Stomach (tissue), 4 donors: Measurements from ENCODE around the gene RASIP1.
"Not testable (repeated sequence)": the region's sequence is repeated elsewhere in the genome, so short reads cannot be mapped to it uniquely, and the experiment has no call there.

ENCODE experiments used
- POLR2A ChIP-seq, 4 donors: fragments of 450-650 bp; IDR thresholded peaks; one replicate each; pipeline ENCODE4 v1.6.1; 2016; ENCODE audit warnings: antibody characterized with exemption in 4 of 4, control low read depth in 2 of 4, mild to moderate bottlenecking in 1 of 4, moderate library complexity in 1 of 4
- TF ChIP-seq, protein P1 (sequence below), 7 experiments: fragments of 450-650 bp in 4 of 7; fragments of 200-600 bp in 3 of 7; sonication (generic) in 3 of 7; IDR thresholded peaks; one replicate each; pipeline ENCODE4 v1.5.1; 2016 to 2019; ENCODE audit warnings: antibody characterized with exemption in 7 of 7, control low read depth in 2 of 7, mild to moderate bottlenecking in 1 of 7

DNA sequence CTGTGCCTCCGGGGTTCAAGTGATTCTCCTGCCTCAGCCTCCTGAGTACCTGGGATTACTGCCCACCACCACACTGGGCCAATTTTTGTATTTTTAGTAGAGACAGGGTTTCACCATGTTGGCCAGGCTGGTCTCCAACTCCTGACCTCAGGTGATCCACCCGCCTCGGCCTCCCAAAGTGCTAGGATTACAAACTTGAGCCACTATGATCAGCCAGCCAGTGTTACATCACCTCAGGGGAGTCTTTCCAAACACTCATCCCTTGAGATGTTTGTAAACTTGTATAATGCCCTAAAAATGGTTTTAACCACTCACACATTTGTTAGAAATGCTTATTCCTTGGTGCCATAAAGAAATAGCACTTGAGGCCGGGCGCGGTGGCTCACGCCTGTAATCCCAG, 46.0 kb upstream of the RASIP1 start:
- TF ChIP-seq, protein P1, sequence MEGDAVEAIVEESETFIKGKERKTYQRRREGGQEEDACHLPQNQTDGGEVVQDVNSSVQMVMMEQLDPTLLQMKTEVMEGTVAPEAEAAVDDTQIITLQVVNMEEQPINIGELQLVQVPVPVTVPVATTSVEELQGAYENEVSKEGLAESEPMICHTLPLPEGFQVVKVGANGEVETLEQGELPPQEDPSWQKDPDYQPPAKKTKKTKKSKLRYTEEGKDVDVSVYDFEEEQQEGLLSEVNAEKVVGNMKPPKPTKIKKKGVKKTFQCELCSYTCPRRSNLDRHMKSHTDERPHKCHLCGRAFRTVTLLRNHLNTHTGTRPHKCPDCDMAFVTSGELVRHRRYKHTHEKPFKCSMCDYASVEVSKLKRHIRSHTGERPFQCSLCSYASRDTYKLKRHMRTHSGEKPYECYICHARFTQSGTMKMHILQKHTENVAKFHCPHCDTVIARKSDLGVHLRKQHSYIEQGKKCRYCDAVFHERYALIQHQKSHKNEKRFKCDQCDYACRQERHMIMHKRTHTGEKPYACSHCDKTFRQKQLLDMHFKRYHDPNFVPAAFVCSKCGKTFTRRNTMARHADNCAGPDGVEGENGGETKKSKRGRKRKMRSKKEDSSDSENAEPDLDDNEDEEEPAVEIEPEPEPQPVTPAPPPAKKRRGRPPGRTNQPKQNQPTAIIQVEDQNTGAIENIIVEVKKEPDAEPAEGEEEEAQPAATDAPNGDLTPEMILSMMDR (IDR thresholded peaks at IDR 0.05) = not testable (repeated sequence)
- TF ChIP-seq POLR2A (IDR thresholded peaks at IDR 0.05) = not testable (repeated sequence)
